Suppressor macrophage treated with lipopolysaccharide for 4 hours (primary cell): ENCODE measurements around the gene ANKHD1.
"Not testable (repeated sequence)": the region's sequence is repeated elsewhere in the genome, so short reads cannot be mapped to it uniquely, and the experiment has no call there.

Experiments
- DNase-seq: peaks from one replicate; pipeline ENCODE4 v3.0.0-alpha.2; 2020

Gene ANKHD1

DNA sequence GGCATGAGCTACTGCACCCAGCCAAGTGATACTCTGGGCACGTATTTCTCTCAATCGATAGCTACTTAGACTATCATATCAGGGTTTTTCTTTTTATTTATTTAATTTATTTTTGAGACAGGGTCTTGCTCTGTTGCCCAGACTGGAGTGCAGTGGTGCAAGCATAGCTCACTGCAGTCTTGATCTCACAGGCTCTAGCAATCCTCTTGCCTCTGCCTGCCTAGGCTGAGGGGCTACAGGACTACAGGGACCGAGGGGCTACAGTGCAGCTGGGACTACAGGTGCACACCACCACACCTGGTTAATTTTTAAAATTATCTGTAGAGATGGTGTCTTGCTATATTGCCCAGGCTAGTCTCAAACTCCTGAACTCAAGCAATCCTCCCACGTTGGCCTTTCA lies 20.3 kb upstream of the ANKHD1 start:
- no peak for DNase-seq

DNA sequence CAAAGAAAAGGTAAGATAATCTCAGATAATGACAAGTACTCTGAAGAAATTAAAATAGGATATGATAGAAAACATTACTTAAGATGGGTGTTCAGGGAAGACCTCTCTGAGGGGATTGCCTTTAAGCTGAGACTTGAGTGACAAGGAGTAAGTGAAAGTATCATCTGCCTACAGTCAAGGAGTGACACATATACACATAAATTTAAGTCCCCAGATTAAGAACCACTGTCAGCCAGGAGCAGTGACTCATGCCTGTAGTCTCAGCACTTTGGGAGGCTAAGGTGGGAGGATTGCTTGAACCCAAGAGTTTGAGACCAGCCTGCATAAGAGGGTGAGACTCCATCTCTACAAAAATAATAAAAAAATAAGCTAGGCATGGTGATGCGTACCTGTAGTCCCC lies 19.7 kb upstream of the ANKHD1 start:
- DNase-seq = no peak

DNA sequence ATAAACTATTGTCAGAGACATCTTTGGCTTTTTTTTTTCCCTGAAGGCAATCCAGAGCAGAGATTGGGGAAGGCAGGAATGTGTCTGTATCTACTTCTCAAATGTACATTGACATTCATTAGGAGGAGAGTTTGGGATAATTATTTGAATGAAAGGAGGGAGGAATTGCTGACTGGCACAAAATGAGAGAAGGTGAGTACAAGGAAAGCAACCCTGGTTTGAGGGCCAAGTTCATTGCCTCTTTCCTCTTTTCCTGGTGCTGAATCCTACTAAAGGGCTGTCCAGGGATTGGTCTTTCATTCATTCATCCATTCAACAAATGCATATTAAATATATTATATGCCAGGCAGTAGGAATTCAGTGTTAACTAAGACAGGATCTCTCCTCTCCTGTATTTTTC lies 18.8 kb upstream of the ANKHD1 start:
- DNase-seq = no peak

DNA sequence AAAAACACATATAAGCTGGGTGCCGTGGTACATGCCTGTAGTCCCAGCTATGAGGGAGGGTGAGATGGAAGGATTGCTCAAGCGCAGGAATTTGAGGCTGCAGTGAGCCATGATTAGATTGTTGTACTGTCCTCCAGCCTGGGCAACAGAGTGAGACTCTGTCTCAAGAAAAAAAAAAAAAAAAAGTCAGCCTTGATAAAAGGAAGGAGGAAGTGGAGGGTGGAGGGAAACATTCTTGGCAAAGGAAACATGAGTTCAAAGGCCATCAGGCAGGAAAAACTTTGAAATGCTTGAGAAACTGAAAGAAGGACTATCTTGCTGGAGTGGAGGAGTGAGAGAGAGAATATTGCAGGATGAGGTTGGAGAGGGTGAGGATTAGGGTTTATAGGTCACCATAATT lies 18.3 kb upstream of the ANKHD1 start:
- DNase-seq = no peak

DNA sequence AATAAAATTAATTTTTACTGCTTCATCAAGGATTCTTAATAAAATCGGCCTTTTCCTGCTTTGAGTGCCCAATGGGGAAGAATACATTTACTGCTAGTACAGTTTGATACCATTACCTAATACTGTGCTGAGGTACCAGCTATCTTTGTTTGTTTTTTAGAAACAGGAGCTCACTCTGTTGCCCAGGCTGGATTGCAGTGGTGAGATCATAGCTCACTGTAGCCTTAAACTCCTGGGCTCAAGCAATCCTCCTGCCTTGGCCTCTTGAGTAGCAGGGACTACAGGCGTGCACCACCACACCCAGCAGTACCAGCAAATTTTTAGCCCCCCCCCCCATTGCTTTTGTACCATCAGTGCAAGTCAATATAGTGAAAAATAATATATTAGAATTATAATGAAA lies 13.6 kb upstream of the ANKHD1 start:
- DNase-seq = no peak

DNA sequence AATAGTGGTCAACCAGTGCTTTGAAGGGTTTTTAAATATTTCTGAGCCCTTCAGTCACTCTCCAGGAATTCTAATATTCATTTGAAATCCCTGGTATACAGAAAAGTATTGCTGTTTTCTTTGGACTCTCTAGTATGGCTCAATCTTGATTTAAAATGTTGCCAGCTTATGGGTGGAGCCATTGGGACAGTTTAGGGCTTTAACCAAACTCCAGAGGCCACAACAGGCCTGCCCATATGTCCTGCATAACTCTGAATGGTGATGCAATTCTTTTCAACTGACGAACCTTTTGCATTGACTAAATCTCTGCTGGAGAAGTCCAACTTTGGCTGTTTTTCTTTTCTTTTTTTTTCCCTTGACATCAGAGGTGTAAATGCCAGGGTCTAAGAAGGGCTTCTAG lies 10.3 kb upstream of the ANKHD1 start:
- DNase-seq = no peak

DNA sequence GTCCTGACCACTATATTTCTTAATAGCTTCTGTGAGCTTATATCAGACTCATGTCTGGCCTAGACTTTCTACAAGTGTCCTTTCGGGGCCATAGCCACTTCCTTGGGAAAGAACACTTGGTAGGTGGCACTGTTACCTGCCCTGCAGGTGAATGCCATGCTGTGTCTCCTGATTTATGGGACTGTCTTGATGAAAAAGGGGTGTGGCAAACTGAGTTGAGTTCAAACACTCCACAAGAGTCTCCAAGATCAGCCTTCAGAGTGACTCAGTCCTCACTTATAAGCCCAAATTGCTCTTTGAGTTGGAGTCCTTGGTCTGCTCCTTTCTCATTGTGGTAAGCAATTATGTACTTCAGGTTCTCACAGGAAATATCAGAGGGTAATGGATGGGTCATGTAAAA lies 9.9 kb upstream of the ANKHD1 start:
- no peak for DNase-seq

DNA sequence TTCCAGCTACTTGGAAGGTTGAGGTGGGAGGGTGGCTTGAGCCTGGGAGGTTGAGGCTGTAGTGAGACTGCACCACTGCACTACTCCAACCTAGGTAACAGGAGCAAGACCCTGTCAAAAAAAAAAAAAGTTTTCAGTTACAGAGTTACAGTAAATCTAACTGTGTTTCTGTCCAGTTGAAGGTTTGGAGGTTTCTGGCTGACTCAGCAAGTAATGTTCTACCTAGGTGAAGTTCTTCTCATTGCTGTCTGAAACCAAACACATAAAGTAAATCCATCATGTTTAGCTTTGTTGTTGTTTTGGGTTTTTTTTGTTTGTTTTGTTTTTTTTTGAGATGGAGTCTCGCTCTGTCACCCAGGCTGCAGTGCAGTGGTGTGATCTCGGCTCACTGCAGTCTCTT lies 7.9 kb upstream of the ANKHD1 start:
- no peak for DNase-seq

DNA sequence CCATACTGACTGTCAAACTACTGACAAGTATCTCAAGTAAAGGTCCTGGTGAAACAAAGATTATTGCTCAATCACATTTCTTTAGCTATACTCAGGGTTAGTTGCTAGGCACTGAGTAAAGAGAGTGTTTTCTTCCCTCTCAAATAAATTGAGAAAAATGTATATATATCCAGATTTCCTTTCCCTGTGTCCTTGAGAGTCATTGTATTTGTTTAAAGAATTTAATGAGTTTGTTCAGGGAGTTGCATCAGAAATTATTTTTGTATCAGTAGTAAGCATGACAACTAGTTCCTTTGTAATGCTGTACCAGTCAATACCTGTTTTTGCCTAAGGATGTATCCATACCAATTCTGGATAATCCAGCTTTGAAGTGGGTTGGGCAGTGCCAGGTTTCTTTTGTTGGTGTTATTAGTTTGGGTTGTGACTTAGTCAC lies 3.2 kb upstream of the ANKHD1 start:
- no peak for DNase-seq

DNA sequence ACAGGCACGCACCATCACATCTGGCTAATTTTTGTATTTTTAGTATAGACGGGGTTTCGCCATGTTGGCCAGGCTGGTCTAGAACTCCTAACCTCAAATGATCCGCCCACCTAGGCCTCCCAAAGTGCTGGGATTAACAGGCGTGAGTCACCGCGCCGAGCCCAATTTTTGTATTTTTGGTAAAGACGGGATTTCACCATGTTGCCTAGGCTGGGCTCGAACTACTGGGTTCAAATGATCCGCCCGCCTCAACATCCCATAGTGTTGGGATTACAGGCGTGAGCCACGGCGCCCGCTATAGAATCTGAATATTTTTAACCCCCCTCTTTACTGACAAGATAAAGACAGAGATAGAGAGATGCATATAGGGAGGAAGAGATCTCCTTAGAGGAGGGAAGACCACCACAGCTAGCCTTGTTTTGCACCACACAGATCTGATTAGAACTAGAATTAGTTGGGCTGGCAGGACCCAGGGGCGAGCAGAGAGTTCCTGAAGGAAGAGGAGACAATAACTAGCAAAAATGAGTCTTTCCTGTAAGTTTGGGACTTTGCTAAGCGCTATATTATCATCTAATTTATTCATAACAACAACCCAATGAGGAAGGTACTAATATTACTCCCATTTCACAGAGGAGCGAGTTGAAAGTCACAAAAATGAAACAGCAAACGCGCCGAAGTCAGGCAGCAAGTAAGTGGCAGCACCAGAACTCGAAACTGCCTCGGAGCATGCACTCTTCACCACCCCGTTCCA lies 1.5 kb upstream of the ANKHD1 start:
- DNase-seq = no peak

DNA sequence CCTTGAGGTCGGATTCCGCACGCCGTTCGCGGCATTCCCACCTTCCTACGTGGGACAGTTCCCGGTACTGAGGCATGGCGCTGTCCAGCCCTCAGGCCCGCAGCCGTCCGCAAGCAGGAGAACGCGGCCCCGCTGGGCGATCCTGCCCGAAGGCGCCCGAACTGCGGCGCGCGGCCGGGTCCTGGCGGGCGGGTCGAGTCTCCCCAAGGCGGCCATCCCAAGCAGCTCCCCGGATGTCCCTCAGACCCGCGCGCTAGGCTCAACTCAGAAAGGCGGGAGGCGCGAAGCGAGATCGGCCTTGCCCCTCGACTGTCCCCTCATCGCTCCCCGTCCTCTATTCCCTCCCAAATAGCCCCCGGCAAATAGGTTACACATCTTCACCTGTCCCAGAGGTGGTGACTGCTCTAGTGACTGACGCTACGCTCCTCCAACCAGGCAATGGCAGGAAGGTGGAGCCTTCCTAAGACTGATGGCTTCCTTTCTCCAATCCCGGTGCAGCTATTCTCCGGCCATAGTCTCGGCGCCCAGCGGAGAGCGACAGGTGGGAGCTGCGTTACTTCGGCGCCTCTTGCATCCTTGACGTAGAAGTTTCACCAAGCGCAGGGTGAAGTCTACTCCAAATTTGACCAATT lies 787 bp upstream of the ANKHD1 start:
- DNase-seq = peak; percentile 93

DNA sequence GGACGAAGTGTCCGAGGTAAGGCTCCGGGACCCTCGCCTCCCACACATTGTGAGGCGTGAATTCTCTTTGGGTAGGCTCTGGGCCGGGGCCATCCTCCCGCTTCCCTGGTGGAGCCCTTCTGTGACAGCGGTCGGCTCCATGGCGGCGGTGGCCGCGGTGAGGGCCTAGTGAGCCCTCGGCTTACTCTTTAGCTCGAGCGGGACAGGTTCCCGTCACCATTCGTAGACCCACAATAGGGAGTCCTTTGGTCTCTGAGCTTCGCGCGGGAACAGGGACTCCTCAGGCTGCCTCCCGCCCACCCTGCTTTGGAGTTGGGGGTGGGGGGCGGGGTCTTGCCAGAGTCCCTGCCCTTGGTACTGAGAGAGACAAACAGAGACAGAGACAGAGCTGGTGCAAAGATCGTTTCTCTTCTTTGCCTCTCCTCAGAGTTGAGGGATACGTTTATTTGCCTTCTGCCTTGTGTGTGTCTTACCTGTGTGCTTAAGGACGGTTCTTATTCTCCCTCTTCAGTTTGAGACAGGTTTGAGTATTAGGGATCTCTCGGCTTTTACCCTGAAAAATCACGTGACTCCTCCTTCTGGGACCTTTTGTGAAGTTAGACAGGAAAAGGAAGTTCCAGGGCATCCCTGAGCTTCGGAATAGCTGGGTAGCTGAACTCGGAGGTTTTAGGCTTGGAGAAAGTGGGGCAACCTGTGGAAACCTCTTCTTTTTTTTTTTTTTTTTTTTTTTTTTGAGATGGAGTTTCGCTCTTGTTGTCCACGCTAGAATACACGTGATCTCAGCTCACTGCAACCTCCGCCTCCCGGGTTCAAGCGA lies 833 bp downstream of the ANKHD1 start:
- peak; percentile 59 for DNase-seq

DNA sequence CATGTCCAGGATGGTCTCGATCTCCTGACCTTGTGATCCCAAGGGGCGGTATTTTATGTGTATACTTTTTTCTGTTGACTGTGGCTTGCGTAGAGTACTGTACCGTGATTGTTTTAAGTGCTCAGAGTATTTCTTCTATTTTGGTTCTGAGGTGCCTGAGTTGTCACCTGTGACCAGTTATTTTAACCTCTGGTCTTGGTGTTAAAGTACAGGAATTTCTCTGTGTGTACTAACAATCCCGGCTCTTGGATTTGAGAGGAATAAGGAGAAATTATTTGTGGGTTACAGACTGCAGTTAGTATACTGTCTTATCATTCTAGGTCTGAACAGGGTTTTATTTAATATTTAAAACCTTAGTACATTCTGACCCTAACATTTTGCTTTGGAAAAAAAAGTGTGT lies 2.0 kb downstream of the ANKHD1 start:
- DNase-seq = no peak

DNA sequence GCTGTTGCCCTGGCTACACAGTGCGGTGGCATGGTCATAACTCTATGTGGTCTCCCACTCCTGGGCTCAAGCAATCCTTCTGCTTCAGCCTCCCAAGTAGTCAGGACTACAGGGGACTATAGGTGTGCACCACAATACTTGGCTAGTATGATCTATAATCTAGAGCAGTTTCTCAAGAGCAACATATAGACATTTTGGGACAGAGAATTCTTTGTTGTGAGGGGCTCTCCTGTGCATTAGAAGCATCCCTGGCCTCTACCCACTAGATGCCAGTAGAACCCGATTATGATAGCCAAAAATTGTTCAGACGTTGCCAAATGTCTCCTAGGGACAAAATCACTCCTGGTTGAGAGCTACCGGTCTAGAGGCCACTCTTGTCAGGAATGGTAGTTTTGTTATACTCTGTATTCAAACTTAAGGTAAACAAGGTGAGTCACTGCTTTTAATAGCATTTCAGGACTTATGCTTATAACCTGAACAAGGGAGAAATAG lies 7.2 kb downstream of the ANKHD1 start:
- no peak for DNase-seq

DNA sequence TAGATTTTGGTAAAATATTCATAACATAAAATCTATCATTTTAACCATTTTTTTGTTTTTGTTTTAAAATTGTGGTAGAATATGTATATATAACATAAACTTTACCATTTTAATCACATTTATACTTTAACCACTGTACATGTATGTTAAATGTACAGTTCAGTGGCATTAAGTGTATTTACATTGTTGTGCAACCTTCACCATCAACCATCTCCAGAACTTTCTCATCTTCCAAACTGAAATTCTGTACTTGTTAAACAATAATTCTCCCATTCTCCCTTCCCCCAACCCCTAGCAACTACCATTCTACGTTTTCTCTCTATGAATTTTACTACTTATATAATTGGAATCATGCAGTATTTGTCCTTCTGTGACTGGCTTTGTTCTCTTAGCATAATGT lies 11.6 kb downstream of the ANKHD1 start:
- DNase-seq = no peak

DNA sequence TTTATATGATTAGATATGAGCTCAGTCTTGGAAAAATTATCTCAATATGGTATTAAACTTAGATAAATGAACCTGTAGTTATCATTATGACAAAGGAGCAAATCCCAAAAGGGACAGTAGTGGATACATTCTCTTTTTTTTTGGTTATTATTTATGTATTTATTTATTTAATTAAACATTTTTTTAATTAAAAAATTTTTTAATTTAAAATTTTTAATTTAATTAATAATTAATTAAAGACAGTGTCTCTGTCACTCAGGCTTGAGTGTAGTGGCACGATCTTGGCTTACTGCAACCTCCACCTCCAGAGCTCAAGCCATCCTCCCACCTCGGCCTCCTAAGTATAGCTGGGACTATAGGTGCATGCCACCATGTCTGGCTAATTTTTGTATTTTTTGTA lies 15.6 kb downstream of the ANKHD1 start:
- DNase-seq = no peak

DNA sequence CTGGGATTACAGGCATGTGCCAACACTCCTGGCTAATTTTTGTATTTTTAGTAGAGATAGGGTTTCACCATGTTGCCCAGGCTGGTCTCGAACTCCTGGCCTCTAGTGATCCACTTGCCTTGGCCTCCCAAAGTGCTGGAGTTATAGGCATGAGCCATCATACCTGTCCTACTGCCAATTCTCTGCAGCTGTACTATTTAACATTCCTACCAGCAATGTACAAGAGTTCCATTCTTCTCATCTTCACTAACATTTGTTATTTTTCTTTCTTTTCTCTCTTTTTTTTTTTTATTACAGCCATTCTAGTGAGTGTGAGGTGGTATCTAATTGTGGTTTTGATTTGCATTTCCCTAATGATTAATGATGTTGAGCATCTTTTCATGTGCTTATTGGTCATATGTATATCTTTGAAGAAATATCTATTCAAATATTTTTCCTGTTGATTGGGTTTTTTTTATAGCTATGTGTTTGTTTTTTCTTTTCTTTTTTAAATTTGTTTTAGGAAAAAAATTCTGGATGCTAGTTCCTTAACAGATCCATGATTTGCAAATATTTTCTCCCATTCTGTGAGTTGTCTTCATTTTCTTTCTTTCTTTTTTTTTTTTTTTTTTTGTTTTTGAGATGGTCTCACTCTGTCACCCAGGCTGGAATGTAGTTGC lies 17.4 kb downstream of the ANKHD1 start:
- DNase-seq = no peak

DNA sequence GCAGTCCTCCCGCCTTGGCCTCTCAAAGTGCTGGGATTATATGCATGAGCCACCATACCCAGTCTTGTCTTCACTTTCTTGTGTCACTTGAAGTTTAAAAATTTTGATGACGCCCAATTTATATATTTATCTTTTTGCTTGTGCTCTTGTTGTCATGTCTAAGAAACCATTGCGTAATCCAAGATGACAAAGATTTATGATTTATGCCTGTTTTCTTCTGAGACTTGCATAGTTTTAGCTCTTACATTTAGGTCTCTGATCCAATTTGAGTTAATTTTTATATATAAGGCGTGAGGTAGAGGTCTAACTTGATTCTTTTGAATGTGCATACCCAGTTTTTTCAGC lies 18.6 kb downstream of the ANKHD1 start:
- peak; percentile 44 for DNase-seq

DNA sequence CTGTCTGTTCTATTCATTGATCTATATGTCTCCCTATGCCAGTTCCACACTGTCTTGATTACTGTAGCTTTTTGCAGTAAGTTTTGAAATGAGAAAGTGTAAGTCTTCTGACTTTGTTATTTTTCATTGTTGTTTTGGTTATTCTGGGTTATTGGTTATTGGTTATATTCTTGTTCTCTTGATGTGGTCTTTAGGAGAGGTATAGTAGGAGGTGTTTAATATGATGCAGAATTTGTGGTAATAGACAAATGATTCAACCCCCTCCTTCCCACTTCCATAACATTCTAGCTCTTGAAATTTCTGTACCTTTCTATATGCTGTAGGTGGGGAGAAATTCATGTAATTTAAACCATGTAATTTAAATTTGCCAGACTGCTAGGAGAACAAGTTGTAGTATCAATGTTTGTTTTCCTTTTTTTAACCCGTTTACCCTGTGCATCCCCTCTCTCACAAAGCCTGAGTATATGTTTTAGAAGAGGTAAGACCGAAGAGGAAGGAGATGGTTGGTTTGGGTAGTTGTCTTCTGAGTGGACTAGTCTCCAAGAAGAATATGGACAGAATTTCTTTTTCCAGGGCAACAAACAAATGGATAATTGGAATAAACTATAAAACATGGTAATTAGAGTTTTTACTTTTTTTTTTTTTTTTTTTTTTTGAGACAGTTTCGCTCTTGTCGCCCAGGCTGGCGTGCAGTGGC lies 19.2 kb downstream of the ANKHD1 start:
- DNase-seq = no peak

DNA sequence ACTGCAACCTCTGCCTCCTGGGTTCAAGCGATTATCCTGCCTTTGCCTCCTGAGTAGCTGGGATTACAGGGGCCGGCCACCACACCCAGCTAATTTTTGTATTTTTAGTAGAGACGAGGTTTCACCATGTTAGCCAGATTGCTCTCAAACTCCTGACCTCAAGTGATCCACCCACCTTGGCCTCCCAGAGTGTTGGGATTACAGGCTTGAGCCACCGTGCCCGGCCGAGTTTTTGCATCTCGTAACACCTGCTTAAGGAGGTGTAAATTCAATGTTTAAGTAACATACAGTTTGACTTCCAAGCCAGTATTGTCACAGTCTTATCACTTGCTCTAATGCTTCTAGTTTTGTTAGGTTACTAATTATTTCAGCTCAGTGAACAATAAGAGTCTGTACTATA lies 19.7 kb downstream of the ANKHD1 start:
- DNase-seq = not testable (repeated sequence)

DNA sequence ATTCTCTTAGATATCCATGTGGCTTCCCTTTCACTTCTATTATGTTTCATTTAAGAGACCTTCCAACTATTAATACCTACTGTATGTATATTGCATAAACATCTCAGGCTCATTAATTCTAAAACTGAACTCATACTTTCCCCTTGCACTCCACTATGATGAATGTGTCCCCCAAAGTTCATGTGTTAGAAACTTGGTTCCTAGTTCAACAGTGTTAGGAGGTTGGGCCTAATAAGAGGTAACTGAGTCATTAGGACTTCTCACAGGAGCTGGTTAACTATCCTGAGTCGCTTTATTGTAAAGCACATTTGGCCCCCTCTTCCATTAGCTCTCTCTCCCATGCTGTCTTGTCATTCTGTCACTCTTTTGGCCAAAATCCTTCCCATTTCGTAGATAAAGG lies 22.0 kb downstream of the ANKHD1 start:
- DNase-seq = no peak

DNA sequence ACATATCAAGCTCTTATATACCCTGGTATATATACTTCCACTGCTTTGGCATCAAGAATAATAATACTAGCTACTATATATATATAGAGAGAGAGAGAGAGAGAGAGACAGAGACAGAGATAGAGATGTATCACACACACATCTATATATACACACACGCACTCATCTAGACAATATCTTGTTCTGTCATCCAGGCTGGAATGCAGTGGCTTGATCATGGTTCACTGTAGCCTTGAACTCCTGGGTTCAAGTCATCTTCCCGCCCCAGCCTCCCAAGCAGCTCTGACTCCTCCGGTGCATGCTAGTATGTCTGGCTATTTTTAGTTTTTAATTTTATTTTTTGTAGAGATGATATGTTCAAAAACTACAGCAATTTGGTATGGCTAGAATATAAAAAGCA lies 22.5 kb downstream of the ANKHD1 start:
- no peak for DNase-seq

DNA sequence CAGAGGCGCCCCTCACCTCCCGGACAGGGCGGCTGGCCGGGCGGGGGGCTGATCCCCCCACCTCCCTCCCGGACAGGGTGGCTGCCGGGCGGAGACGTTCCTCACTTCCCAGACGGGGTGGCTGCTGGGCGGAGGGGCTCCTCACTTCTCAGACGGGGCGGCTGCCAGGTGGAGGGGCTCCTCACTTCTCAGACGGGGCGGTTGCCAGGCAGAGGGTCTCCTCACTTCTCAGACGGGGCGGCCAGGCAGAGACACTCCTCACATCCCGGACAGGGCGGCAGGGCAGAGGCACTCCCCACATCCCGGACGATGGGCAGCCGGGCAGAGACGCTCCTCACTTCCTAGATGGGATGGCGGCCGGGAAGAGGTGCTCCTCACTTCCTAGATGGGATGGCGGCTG lies 26.1 kb downstream of the ANKHD1 start:
- not testable (repeated sequence) for DNase-seq
